ENCODE data around the gene NLGN1.
"Not testable (repeated sequence)": the region's sequence is repeated elsewhere in the genome, so short reads cannot be mapped to it uniquely, and the experiment has no call there.

NLGN1 gene

GRCh38 chr3:174159604-174160003 lies 762.1 kb downstream of the NLGN1 start:
- no peak for DNase-seq (ENCODE audit: low read depth in 2 of 2)

- no peak for DNase-seq (ENCODE audit: low read depth in 2 of 2)
These were observed 765.0 kb downstream of the NLGN1 start for GRCh38 chr3:174162550-174162949.

GRCh38 chr3:174168026-174168425 lies 770.5 kb downstream of the NLGN1 start:
- DNase-seq (ENCODE audit: low read depth in 2 of 2), result no peak

- DNase-seq (ENCODE audit: low read depth in 2 of 2), result no peak
These were observed 771.2 kb downstream of the NLGN1 start for GRCh38 chr3:174168538-174169254.

- no peak for DNase-seq (ENCODE audit: low read depth in 2 of 2)
These were observed 772.2 kb downstream of the NLGN1 start for GRCh38 chr3:174169736-174170135.

GRCh38 chr3:174170248-174170647 lies 772.7 kb downstream of the NLGN1 start:
- DNase-seq (ENCODE audit: low read depth in 2 of 2), result no peak

GRCh38 chr3:174186377-174186989 lies 788.9 kb downstream of the NLGN1 start:
- DNase-seq (ENCODE audit: low read depth in 2 of 2), result no peak

- no peak for DNase-seq (ENCODE audit: low read depth in 2 of 2)
These were observed 793.8 kb downstream of the NLGN1 start for GRCh38 chr3:174191380-174191779.

- DNase-seq (ENCODE audit: low read depth in 2 of 2), result no peak
These were observed 794.4 kb downstream of the NLGN1 start for GRCh38 chr3:174191895-174192294.

- DNase-seq (ENCODE audit: low read depth in 2 of 2), result no peak
These were observed 794.9 kb downstream of the NLGN1 start for GRCh38 chr3:174192471-174192870.

- no peak for DNase-seq (ENCODE audit: low read depth in 2 of 2)
These were observed 796.1 kb downstream of the NLGN1 start for GRCh38 chr3:174193604-174194003.

- DNase-seq (ENCODE audit: low read depth in 2 of 2), result no peak
These were observed 799.9 kb downstream of the NLGN1 start for GRCh38 chr3:174197416-174197815.

GRCh38 chr3:174198199-174198598 lies 800.7 kb downstream of the NLGN1 start:
- DNase-seq (ENCODE audit: low read depth in 2 of 2), result no peak

- DNase-seq (ENCODE audit: low read depth in 2 of 2), result no peak
These were observed 802.2 kb downstream of the NLGN1 start for GRCh38 chr3:174199696-174200095.

- DNase-seq (ENCODE audit: low read depth in 2 of 2), result no peak
These were observed 804.6 kb downstream of the NLGN1 start for GRCh38 chr3:174202116-174202515.

GRCh38 chr3:174202561-174202960 lies 805.0 kb downstream of the NLGN1 start:
- DNase-seq (ENCODE audit: low read depth in 2 of 2), result no peak

- DNase-seq (ENCODE audit: low read depth in 2 of 2), result no peak
These were observed 807.2 kb downstream of the NLGN1 start for GRCh38 chr3:174204765-174205164.

GRCh38 chr3:174206607-174207192 lies 809.2 kb downstream of the NLGN1 start:
- DNase-seq (ENCODE audit: low read depth in 2 of 2), result no peak

GRCh38 chr3:174208161-174208560 lies 810.6 kb downstream of the NLGN1 start:
- no peak for DNase-seq (ENCODE audit: low read depth in 2 of 2)

- not testable (repeated sequence) for DNase-seq (ENCODE audit: low read depth in 2 of 2)
These were observed 814.4 kb downstream of the NLGN1 start for GRCh38 chr3:174211896-174212295.

- no peak for DNase-seq (ENCODE audit: low read depth in 2 of 2)
These were observed 817.9 kb downstream of the NLGN1 start for GRCh38 chr3:174215456-174215855.

- no peak for DNase-seq (ENCODE audit: low read depth in 2 of 2)
These were observed 818.5 kb downstream of the NLGN1 start for GRCh38 chr3:174216019-174216418.

All from stimulated activated CD8-positive, alpha-beta memory T cell treated with anti-CD3 and anti-CD28 coated beads, Interleukin-15, amount 100 ng/mL, for 4 hours (primary cell).